Glomerular endothelial cell (primary cell): ENCODE data around the gene SF3A1. TPM values are rescaled to one million over a fixed set of nuclear protein-coding genes. Genes with fewer than 3 reads are reported as not detected.
A peak's percentile ranks its signal among the peaks of the same experiment; 100 is the strongest.

Experiments used
- DNase-seq: peaks from one replicate; pipeline ENCODE4 v3.0.0-alpha.2; 2011; ENCODE audit warnings: low read depth, low spot score; ENCODE audit errors: extremely low read depth
- total RNA-seq: library from RNA; depleted of rRNA; stranded (reverse); fragments of >200 nt; gene quantifications from 2 replicates; pipeline ENCODE4 v1.2.3, GENCODE V29; 2015

SF3A1 gene
- total RNA-seq, 1 donor from 2014 or later: 116 TPM

DNA sequence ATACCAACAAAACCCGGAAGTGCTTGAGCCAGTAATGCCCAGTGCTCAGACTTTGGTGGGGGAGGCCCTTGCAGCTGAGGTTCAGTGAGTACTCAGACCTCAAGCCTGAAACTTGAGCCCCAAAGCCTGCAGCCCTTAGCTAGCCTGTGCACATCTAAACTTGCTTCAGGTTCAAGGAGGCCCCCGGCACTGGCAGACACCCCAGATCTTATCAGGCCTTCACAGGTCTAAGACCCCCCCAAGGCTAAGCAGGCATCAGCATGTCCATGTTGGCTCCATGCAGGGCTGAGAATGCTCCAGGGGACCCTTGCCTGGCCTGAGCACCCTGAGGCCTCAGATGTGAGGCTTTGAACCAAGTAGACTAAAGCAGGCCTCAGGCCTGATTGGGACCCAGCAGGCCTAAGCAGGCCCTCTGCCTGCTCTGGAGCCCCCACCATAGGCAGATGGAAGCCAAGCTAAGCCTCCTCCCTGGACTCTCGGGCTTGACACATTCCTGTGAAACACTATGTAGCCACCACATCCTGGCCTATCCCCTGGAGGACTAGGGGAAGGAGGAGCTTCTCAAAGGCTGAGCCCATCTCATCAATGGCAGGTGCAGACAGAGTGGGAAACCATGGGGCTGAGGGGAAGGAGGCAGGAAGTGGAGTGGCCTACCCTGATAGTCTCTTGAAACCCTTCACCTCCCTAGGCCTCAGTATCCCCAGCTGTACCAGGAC is 66.2 kb downstream of the SF3A1 start:
- DNase-seq: no peak

DNA sequence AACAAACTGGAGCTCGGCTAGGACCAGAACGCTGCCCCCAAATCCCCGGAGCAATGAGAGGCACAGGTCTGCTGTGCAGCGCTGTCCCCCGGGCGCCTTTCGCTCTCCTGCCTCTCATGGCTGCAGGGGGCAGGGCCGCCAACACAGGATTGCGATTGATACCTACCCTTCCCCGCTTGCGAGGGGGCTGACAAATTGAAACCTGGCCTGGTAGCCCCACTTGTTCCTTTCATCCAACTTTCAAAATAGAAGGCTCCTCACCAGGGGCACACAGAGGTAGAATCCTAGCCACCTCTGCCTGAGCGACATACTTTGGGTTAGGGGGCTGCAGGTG is 66.7 kb downstream of the SF3A1 start:
- no peak for DNase-seq

DNA sequence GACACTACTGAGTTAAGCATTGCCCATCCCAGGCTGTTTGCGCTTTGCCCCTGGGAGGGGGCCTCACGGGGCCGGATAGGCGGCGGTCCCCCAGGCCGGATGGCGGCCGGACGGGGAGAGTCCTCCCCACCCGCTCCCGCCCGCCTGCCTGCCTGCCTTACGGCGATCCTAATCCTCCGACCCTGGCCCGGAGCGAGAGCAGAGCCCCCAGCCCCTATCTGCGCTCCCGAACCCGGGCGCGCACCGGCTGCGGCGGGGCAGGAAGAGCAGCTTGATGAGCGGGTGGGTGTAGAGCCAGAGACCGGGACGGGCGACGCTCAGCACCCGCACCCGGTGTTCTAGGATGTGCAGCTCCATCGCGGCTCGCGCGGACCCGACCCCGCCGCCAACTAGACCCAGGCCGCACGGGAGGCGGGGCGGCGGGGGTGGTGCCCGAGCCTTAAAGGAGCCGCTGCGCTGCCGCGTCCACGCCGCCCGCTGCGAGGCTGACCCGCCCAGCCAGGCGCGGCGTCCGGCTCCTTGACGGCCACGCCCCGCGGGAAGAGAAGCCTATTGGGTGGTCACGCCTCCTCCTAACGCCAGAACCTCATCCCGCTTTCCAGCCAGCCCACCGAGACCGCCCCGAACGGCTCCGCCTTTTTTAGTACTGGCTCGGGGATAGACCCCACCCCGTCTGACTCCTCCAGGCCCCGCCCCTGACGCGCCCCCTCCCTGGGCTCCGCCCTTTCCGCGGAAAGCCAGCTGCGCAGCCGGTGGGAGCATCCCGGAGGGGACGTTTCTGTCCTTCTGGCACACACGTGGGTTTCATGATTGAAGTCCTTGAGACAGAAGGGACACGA is 67.3 kb downstream of the SF3A1 start, which contains the start of gene CASTOR1:
Gene CASTOR1, minus strand, starts transcription at position 365 of the 839 bp plus-strand sequence. Its CDS starts 8 bp downstream, at position 357.
- DNase-seq: peak; percentile 78

DNA sequence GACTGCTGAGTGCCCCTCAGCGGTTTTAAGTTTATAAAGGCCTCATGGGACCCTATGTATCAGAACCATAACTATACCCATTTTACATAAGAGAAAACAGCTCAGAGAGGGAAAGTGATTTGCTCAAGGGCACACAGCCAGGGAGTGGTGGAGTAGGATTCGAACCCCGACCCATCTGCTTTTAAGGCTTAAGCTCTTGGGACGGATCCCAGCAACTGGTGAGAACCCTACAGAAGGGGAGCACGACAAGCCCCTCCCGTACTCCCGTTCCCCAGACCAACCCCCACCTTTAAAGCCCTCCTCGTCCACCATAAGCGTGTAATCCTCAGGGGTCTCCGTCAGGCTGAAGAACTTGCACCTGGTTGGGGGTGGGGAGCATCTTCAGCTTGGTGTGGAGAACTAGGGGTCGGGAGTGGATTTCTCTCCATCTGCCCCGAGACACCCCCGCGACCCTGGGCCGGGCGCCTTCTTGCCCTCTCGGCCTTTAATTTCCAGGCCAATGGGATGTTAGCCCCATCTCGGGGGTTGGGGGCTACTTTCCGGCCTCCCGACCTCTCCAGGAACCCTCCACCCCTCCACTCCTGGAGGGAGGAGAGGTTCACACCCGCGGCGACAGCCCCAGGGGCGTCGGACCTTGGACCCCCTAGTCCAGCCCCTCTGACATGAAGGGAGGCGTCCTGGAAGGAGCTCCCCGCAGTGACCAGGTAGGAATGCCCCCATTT is 68.1 kb downstream of the SF3A1 start:
- no peak for DNase-seq

DNA sequence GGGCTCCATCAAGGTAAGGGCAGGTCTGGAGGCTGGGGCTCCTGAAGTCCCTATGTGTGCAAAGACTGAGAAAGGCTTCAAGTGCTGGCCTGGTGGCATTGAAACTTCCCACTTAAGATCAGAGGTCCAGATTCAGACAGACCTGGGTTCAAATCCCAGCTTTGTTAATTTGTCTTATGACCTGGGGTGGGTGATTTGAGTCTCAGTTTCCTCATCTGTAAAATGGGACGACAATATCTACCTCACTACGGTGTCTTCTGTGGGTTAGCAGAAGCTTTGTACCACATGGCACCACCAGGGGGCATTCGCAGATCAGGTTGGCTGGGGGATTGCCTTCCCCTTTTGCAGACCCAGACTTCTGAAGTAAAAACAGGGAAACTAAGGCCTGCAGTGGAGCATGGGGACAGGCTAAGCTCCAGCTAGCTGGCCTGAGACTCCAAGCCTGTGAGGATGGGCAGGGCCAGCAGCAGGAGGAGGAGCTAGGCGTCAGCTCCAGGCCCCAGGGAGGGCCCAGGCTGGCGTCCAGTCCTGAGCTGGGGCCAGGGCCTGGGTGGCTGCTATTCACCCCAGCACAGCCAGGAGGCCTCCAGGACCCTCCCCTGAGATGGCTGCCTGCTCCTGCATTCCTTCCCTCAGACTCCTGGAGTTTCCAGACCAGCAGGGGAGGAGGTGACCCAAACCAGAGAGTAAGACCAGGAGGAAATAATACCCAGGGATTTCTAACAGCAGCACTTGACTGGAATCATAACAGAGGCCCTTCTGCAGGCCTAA is 68.9 kb downstream of the SF3A1 start:
- DNase-seq: peak; percentile 62

DNA sequence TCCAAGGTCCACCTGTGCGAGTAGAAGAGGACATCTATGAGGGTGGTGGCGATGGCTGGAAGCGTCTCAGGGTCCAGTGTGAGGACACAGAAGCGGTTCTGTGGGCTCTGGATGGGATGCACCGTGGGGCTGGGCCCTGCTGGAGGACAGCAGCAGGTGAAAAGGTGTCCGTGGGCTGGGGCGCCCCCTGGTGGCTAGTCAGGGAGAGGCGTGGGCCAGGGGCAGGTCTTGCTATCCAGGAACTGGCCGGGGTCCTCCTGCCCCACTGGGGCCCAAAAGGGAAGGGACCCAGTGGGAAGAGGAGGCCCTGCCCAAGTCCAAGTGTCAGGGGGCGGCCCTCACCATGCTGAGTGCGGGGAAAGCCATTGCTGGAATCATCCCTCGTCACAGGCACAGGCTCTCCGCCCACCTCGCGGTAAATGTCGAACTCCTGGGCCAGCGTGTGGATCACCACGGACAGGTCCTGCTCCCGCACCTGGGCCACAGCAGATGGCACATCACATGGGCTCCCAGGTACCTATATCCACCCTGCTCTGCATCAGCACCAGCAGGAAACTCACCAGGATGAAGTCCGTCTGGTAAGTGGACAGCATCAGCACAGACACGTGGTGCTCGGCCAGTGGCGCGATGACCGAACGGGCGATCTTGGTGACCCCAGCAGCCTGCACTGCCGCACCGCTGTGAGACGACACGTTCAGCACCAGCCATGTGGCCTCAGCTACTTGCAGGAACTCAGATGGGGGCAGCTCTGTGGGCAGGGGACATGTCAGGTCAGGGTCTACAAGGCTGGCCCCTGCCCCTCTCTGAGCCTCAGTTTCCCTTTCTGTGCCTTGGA is 69.7 kb downstream of the SF3A1 start:
- no peak for DNase-seq

DNA sequence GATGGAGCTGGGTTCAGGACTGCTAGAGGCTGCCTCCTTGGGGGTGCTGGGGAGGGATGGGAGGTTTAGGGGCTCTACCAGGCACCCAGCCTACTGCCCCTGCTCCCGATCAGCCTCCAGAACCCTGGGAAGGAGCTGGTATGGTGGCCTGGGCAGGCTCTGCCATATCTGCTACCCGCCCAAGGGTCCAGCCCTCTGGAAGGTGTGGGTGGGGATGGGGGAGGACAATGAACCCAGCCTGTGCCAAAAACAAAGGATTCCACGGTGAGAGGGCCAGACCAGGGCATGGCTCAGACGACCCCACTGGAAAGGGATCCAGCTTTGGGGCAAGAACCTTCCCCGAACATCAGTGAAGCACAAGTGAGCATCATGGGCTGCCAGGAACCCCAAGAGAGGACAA is 70.4 kb downstream of the SF3A1 start:
- no peak for DNase-seq

DNA sequence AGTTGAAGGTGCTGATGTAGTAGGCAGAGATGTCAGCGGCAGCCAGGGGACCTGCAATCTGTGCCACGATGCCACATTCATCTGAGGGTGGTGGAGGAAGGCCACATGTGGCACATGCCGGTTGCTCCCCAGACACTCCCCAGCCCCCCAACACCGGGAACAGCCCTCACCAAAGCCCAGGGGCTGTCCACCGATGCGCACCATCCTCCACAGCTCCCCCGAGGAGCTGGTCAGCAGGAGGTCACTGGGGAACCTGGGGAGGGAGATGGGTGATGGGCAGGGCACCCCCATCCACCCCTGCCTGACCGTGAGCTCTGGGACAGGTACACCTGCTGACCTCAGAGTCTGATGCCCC is 70.9 kb downstream of the SF3A1 start:
- DNase-seq: no peak

DNA sequence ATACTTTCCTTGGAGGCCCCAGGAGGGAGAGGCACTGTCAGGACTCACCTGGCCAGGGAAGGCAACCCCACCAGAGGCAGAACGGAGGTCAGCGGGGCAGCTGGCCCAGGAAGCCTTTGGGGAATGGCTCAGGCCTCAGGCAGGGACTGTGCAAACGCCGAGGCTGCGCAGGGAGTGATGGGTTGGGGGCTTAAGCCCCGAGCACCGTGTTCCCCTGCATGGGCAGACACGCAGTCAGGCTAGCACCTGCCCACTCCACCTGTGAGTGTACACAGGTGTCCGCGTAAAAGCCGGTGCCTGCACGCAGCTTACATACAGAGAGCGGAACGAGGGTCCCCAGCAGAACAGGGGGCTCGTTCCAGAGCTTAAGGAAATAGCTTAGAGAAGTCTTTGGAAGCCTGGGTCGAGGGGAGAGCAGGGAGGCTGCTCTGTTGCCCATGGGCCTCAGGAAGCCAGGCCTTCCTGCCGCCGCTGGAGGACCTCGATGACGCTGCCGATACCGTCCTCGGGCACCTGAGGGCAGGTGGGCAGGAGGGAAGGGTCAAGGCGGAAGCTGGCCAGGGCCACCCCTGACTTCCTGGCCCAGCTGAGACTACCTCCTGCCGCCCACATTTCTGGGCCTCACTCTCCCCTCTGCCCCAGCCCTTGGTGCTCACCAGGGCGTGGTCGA is 71.4 kb downstream of the SF3A1 start:
- DNase-seq: no peak

DNA sequence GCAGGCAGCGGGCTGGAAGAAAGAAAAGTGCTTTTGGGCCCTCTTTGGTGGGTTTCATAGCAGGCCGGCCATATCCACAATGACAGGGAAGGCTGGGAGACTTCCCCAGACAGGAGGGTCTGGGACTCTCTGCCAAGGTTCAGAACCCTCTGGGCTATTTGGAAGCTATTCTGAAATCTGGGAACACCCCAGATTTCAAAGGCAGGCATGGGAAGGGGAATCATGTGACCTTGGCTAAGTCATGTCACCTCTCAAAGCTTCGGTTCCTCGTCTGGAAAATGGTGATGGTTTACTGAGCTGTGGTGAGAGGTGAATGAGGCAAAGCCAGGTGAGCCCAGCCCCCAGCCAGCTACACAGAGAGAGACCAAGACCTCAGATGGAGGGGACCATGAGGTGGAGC is 72.0 kb downstream of the SF3A1 start:
- DNase-seq: no peak

DNA sequence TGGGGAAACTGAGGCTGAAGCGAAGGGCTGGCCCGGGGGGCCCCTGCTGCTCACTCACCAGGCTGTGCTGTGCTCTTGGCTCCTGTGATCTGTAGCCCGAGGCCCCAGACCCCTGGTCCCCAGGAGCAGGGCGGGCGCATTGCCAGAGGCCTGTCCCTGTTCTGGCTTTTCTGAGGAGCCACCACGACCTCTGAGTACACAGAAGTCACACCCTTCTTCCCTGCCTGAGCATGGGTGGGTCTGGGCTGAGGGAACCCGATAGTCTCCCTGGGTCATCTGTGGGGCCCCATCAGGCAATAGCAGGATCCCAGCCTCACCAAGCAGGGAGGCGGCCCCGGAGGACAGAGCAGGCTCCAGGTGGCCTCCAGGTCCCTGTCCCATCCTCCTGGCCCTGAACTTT is 72.5 kb downstream of the SF3A1 start:
- no peak for DNase-seq

DNA sequence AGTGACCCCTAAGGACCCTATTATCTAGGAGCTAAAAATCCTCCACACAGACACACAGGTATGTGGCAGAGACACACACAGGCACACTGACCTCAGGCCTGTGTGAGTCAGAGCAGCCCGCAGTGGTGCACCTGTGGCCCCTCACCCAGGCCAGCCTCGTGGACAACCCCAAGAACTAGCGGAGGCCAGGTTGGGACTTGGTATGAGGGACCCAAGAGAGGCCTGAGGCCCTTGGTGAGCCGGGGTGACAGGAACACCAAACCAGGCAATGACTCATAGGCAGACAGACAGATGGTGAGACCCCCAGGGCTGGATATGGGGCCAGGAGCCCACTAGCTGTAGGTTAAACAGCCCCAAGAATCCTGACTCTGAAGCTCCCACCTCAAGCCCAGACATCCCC is 73.4 kb downstream of the SF3A1 start:
- DNase-seq: no peak

DNA sequence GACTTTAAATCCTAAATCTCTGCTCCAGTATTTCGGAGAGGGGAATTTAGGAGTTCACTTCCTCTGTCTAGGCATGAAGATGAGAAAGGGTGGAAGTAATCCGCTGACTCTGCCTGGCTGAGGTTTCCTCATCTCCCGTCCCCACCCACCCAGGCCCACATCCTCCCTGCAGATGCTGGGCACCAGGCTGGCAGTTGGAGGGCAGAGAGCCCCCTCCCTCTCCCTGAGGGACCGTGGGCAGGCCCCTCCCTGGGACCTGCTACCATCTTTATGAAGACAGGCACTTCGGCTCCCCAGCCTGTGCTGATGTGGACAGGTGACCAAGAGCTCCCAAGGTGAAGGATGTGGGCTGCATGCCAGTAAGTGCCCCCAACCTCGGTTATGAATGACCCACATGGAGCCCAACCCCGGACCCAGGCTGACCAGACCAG is 74.1 kb downstream of the SF3A1 start:
- DNase-seq: no peak

Other genes with a start within 250 kb of the SF3A1 start
- gene LIF, start 110.1 kb downstream of the SF3A1 start, total RNA-seq: 16.6 and 25.2 TPM in 2 replicates
- not detected in 2 replicates for gene OSM, start 90.0 kb downstream of the SF3A1 start, total RNA-seq
- 13.4 and 18.2 TPM in 2 replicates for gene CASTOR1, start 67.4 kb downstream of the SF3A1 start, total RNA-seq
- gene TBC1D10A, start 30.0 kb downstream of the SF3A1 start, total RNA-seq: 17.9 and 18.2 TPM in 2 replicates
- gene CCDC157, start 113 bp upstream of the SF3A1 start, total RNA-seq: 1.8 and 2.5 TPM in 2 replicates
- gene RNF215, start 30.5 kb upstream of the SF3A1 start, total RNA-seq: 18.8 and 26.4 TPM in 2 replicates
- gene SEC14L2, start 40.1 kb upstream of the SF3A1 start, total RNA-seq: 12.0 and 18.8 TPM in 2 replicates
- 25.1 and 26.9 TPM in 2 replicates for gene MTFP1, start 68.9 kb upstream of the SF3A1 start, total RNA-seq
- gene SEC14L3, start 115.1 kb upstream of the SF3A1 start, total RNA-seq: not detected in 2 replicates
- not detected in 2 replicates for gene SEC14L4, start 148.8 kb upstream of the SF3A1 start, total RNA-seq
- gene SEC14L6, start 189.8 kb upstream of the SF3A1 start, total RNA-seq: 0.05 and 0.12 TPM in 2 replicates
- 0.19 TPM in 1 of 2 replicates, not detected in the other for gene GAL3ST1, start 217.8 kb upstream of the SF3A1 start, total RNA-seq
- 60.3 and 63.1 TPM in 2 replicates for gene PES1, start 235.0 kb upstream of the SF3A1 start, total RNA-seq